ENCODE measurements around the gene MFSD2B. TPM values are rescaled to one million over a fixed set of nuclear protein-coding genes. Genes with fewer than 3 reads are reported as not detected.

MFSD2B gene
- total and polyA plus RNA-seq, 10 of the 15 experiments (the other 5 are each of a cell fraction or from before 2014, with no cell fraction given), result 0.07 to 0.51 (median 0.16) TPM; not detected in 4

GRCh38 chr2:24065341-24065740 is 55.5 kb downstream of the MFSD2B start (continued):
- no peak for TF ChIP-seq NBN (IDR thresholded peaks at IDR 0.05)
- no peak for TF ChIP-seq REST (IDR thresholded peaks at IDR 0.05; ENCODE audit: low read depth, low read length)
- TF ChIP-seq NR2C1 (IDR thresholded peaks at IDR 0.05), result no peak
- TF ChIP-seq CUX1 (IDR thresholded peaks at IDR 0.05; ENCODE audit: insufficient replicate concordance, low read depth, low read length), result no peak
